Measurements from ENCODE around the gene REPS2.

- TF ChIP-seq POLR2A (IDR thresholded peaks at IDR 0.05) (no peak), CTCF (IDR thresholded peaks at IDR 0.05) (no peak)
These were observed 73.9 kb downstream of the REPS2 start for GRCh38 chrX:17020356-17020755.
